Stimulated activated CD8-positive, alpha-beta memory T cell treated with anti-CD3 and anti-CD28 coated beads, Interleukin-15, amount 100 ng/mL, for 1 hour (primary cell): ENCODE results near the gene OMP.
A peak's percentile ranks its signal among the peaks of the same experiment; 100 is the strongest.
"Not testable (repeated sequence)": the region's sequence is repeated elsewhere in the genome, so short reads cannot be mapped to it uniquely, and the experiment has no call there.

Source experiments
- DNase-seq: peaks from one replicate; pipeline ENCODE4 v3.0.0-alpha.2; 2020; ENCODE audit warnings: low read depth

The OMP gene

GRCh38 chr11:77087723-77088225 is 14.9 kb upstream of the OMP start:
- DNase-seq: no peak

GRCh38 chr11:77088236-77089003 is 14.2 kb upstream of the OMP start:
- no peak for DNase-seq

- DNase-seq: no peak
These were observed 13.6 kb upstream of the OMP start for GRCh38 chr11:77089004-77089545.

- no peak for DNase-seq
These were observed 12.6 kb upstream of the OMP start for GRCh38 chr11:77090046-77090372.

GRCh38 chr11:77090373-77091111 is 12.1 kb upstream of the OMP start:
- no peak for DNase-seq

- DNase-seq: peak; percentile 71
These were observed 11.3 kb upstream of the OMP start for GRCh38 chr11:77091146-77091940.

GRCh38 chr11:77092382-77092781 is 10.3 kb upstream of the OMP start:
- no peak for DNase-seq

GRCh38 chr11:77093056-77093891 is 9.4 kb upstream of the OMP start:
- DNase-seq: no peak

- no peak for DNase-seq
These were observed 8.4 kb upstream of the OMP start for GRCh38 chr11:77093987-77094840.

- no peak for DNase-seq
These were observed 7.7 kb upstream of the OMP start for GRCh38 chr11:77094841-77095365.

- no peak for DNase-seq
These were observed 6.8 kb upstream of the OMP start for GRCh38 chr11:77095551-77096490.

GRCh38 chr11:77096591-77097019 is 6.0 kb upstream of the OMP start:
- DNase-seq: no peak

GRCh38 chr11:77097180-77097579 is 5.5 kb upstream of the OMP start:
- not testable (repeated sequence) for DNase-seq

- DNase-seq: no peak
These were observed 2.2 kb upstream of the OMP start for GRCh38 chr11:77100166-77101042.

GRCh38 chr11:77101043-77101537 is 1.6 kb upstream of the OMP start:
- DNase-seq: no peak

- no peak for DNase-seq
These were observed 679 bp downstream of the OMP start for GRCh38 chr11:77103319-77103718.

GRCh38 chr11:77104727-77105126 is 2.1 kb downstream of the OMP start:
- DNase-seq: no peak

GRCh38 chr11:77106321-77106720 is 3.7 kb downstream of the OMP start:
- no peak for DNase-seq
